Skeletal muscle cell (primary cell): ENCODE data around the gene WNT2B.

Experiments used
- DNase-seq: peaks from one replicate; pipeline ENCODE4 v3.0.0-alpha.2; 2010; ENCODE audit warnings: low read depth
- H3K4me3 ChIP-seq: 2 replicates; pipeline ENCODE4 v1.5.1; 2011; ENCODE audit warnings: low read depth, mild to moderate bottlenecking, control low read depth, low read length, moderate library complexity

WNT2B gene

GRCh38 chr1:112549590-112549989, 40.8 kb downstream of the WNT2B start:
- H3K4me3 ChIP-seq: no peak overlapping the region
- DNase-seq: no peak

- no peak overlapping the region for H3K4me3 ChIP-seq
- no peak for DNase-seq
Measured at GRCh38 chr1:112554411-112554810, 45.6 kb downstream of the WNT2B start.

GRCh38 chr1:112557385-112557784, 48.6 kb downstream of the WNT2B start:
- DNase-seq: no peak
- H3K4me3 ChIP-seq: no peak overlapping the region

- H3K4me3 ChIP-seq: no peak overlapping the region
- DNase-seq: no peak
Measured at GRCh38 chr1:112558634-112559033, 49.9 kb downstream of the WNT2B start.

- no peak overlapping the region for H3K4me3 ChIP-seq
- no peak for DNase-seq
Measured at GRCh38 chr1:112563341-112563740, 54.6 kb downstream of the WNT2B start.

GRCh38 chr1:112564081-112564480, 55.3 kb downstream of the WNT2B start:
- H3K4me3 ChIP-seq: no peak overlapping the region

GRCh38 chr1:112565800-112566199, 57.0 kb downstream of the WNT2B start:
- no peak for DNase-seq
- no peak overlapping the region for H3K4me3 ChIP-seq

More at GRCh38 chr1:112564081-112564480, 55.3 kb downstream of the WNT2B start:
- DNase-seq: no peak

- peak; percentile 87 for DNase-seq
- H3K4me3 ChIP-seq: no peak overlapping the region
Measured at GRCh38 chr1:112575154-112575804, 66.5 kb downstream of the WNT2B start.

- no peak for DNase-seq
- H3K4me3 ChIP-seq: no peak overlapping the region
Measured at GRCh38 chr1:112576240-112576639, 67.5 kb downstream of the WNT2B start.
